Stomach (tissue), 4 donors: ENCODE results near the gene GRB10.

Source experiments
- EP300 ChIP-seq: sonication (generic); formaldehyde crosslinking; IDR thresholded peaks from one replicate; pipeline ENCODE4 v1.6.1; 2017; ENCODE audit warnings: antibody characterized with exemption
- POLR2A ChIP-seq, 4 donors: fragments of 450-650 bp; IDR thresholded peaks; one replicate each; pipeline ENCODE4 v1.6.1; 2016; ENCODE audit warnings: antibody characterized with exemption in 4 of 4, control low read depth in 2 of 4, mild to moderate bottlenecking in 1 of 4, moderate library complexity in 1 of 4
- POLR2AphosphoS5 ChIP-seq, 3 donors: sonication (generic); formaldehyde crosslinking; IDR thresholded peaks; one replicate each; pipeline ENCODE4 v1.6.1; 2016; ENCODE audit warnings: antibody characterized with exemption in 3 of 3
- TF ChIP-seq, protein P1 (sequence below), 7 experiments: fragments of 450-650 bp in 4 of 7; fragments of 200-600 bp in 3 of 7; sonication (generic) in 3 of 7; IDR thresholded peaks; one replicate each; pipeline ENCODE4 v1.5.1; 2016 to 2019; ENCODE audit warnings: antibody characterized with exemption in 7 of 7, control low read depth in 2 of 7, mild to moderate bottlenecking in 1 of 7

DNA sequence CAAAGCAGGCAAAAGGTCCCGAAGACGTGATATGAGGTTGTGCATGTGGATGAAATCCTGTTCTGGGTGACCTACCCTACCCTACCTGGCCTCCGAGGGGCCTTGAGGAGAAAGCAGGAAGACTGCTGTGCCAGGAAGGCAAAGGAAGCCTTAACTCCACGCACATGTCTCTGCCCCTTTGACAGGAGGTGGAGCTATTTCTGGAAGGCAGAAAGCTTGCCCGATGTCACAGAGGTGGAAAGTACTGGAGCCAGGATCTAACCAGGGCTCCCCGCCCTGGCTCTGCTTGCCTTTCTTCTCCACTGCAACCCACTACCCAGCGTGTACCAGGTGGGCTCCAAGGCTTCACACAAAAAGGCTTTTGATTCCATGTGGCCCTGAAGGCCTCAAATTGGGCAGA lies 151.1 kb downstream of the GRB10 start:
- TF ChIP-seq, protein P1, sequence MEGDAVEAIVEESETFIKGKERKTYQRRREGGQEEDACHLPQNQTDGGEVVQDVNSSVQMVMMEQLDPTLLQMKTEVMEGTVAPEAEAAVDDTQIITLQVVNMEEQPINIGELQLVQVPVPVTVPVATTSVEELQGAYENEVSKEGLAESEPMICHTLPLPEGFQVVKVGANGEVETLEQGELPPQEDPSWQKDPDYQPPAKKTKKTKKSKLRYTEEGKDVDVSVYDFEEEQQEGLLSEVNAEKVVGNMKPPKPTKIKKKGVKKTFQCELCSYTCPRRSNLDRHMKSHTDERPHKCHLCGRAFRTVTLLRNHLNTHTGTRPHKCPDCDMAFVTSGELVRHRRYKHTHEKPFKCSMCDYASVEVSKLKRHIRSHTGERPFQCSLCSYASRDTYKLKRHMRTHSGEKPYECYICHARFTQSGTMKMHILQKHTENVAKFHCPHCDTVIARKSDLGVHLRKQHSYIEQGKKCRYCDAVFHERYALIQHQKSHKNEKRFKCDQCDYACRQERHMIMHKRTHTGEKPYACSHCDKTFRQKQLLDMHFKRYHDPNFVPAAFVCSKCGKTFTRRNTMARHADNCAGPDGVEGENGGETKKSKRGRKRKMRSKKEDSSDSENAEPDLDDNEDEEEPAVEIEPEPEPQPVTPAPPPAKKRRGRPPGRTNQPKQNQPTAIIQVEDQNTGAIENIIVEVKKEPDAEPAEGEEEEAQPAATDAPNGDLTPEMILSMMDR (IDR thresholded peaks at IDR 0.05) = no peak
- TF ChIP-seq POLR2AphosphoS5 (IDR thresholded peaks at IDR 0.05) = no peak
- TF ChIP-seq POLR2A (IDR thresholded peaks at IDR 0.05) = no peak
- no peak for TF ChIP-seq EP300
